Measurements from ENCODE around the gene UFC1. TPM values are rescaled to one million over a fixed set of nuclear protein-coding genes. Genes with fewer than 3 reads are reported as not detected.

Gene UFC1
- total RNA-seq, 5 donors from 2014 or later (not counting 1 experiment from before 2014, with no cell fraction given) = 82.9 to 109 (median 93.8) TPM

DNA sequence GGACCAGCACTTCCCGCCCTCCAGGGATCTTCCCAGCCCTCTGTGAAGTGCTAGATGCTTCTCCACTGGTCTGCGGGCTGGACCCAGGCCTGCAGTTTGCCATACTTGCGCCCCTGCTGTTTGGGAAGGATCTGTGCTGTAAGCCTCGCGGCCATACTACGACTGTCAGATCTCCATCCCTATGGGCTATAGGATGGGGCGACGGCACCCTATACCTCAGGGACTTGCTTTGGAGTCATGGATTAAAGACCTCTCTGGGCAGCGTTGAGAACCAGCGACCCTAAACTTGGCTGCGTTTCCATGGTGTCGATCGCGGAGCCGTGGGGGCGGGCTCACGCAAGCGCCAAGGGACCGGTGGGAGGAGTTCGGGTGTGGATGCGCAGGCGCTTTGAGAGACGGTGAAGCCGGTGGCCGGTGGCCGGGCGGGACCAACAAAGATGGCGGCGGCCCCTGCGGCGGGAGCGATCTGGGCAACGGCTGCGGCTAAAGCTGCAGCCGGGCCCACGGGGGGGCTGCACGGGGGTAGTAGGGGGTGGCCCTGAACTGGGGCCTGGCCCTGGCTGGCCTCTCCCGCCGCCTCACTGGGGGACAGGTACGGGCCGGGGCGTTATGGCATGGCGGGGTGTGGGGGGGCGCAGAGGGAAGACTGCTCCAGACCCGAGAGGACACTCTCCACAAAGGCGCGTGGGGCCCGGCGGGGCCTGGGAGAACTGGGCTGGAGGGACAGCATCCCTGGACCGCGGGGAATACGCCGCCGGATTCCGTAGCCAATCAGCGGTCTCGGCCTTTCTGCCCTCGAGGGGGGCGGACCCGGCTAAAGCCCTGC lies 5.5 kb downstream of the UFC1 start, which contains the start of gene USP21:
TSS of gene USP21 (plus strand) at position 414 of the 826 bp plus-strand sequence. CDS start 1,141 bp downstream, outside the sequence.
- H3K9me3 ChIP-seq = no peaks in the 10 kb centered on the region
- peak within 1 kb of the TSS; percentile 90 to 94 for H3K27ac Mint-ChIP-seq
- no peaks in the 10 kb centered on the region for H3K27me3 Mint-ChIP-seq
- DNase-seq (peak; percentile 77 to 95 (median 89)), ATAC-seq (replicated peaks in 1 of 4) (peak; percentile 93 to 97 (median 95))
- peaks cover 18% of the 10 kb centered on the region for H3K36me3 Mint-ChIP-seq
- no peaks in the 10 kb centered on the region for H3K9me3 Mint-ChIP-seq
- peak within 1 kb of the TSS; percentile 65 to 68 for H3K4me3 ChIP-seq (ENCODE audit: control insufficient read depth in 1 of 2, extremely low read depth in 1 of 2, low read length in 1 of 2)
- no peaks in the 10 kb centered on the region for H3K27me3 ChIP-seq (replicated peaks in 1 of 2; ENCODE audit: control insufficient read depth in 2 of 2, extremely low read depth in 1 of 2, insufficient read depth in 2 of 2, low read length in 1 of 2)
- peak within 1 kb of the TSS; percentile 74 for H3K27ac ChIP-seq (ENCODE audit: low read length)
- ChIA-PET CTCF (interaction anchor here in 1 of 2 donors (0.9 kb wide), 1 partner anchor 27 kb away, joined by 3 read pairs; the partner anchor contains the start of gene DEDD), POLR2A (no interaction called here)
- H3K4me3 Mint-ChIP-seq = peak within 1 kb of the TSS; percentile 86 to 94 (median 92)
- 2% methylated on average over 54 of the region's 60 CpGs for WGBS (ENCODE audit: insufficient coverage)
- H3K4me1 Mint-ChIP-seq = peaks cover 66 to 76% (median 70%) of the 10 kb centered on the region in 3 donors
- H3K36me3 ChIP-seq (ENCODE audit: control insufficient read depth in 2 of 2, extremely low read depth in 1 of 2, insufficient read depth in 1 of 2, low read length in 1 of 2) = peaks cover 9 to 44% of the 10 kb centered on the region in 2 donors
- H3K4me1 ChIP-seq (ENCODE audit: control insufficient read depth in 1 of 2, extremely low read depth in 1 of 2, insufficient read depth in 2 of 2, low read length in 2 of 2) = peaks cover 16 to 39% of the 10 kb centered on the region in 2 experiments

DNA sequence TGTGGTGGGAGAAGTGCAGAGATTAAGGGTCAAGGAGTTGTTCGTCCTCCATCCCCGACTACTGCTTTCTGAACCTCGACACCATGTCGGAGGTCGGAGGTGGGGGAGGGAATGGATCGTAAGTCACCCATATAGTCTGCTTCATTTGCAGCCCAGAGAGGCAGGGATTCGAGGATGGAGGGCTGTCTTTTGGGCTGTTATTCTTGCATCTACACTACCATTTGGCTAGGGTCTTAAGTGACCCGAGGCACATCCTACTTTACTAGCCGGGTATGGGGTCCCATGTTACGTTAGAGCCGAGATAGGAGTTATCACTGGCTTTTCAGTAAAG lies 6.1 kb downstream of the UFC1 start:
- H3K4me3 Mint-ChIP-seq = peak overlapping the region; percentile 86 to 94 (median 92)
- WGBS (ENCODE audit: insufficient coverage) = no CpG with 5 or more reads among the region's 11 CpGs
- DNase-seq = peak in 1 of 35 experiments; percentile 34
- Histone ChIP-seq H3K27ac (ENCODE audit: low read length) (peak overlapping the region; percentile 74), H3K4me3 (ENCODE audit: control insufficient read depth in 1 of 2, extremely low read depth in 1 of 2, low read length in 1 of 2) (peak overlapping the region; percentile 65 to 68), H3K4me1 (ENCODE audit: control insufficient read depth in 1 of 2, extremely low read depth in 1 of 2, insufficient read depth in 2 of 2, low read length in 2 of 2) (peaks cover 12 to 35% of the 10 kb centered on the region in 2 experiments), H3K9me3 (no peaks in the 10 kb centered on the region), H3K36me3 (ENCODE audit: control insufficient read depth in 2 of 2, extremely low read depth in 1 of 2, insufficient read depth in 1 of 2, low read length in 1 of 2) (peaks cover 9 to 47% of the 10 kb centered on the region in 2 donors), H3K27me3 (replicated peaks in 1 of 2; ENCODE audit: control insufficient read depth in 2 of 2, extremely low read depth in 1 of 2, insufficient read depth in 2 of 2, low read length in 1 of 2) (no peaks in the 10 kb centered on the region)
- ChIA-PET CTCF (interaction anchor here in 1 of 2 donors (0.9 kb wide), 1 partner anchor 27 kb away, joined by 3 read pairs; the partner anchor contains the start of gene DEDD), POLR2A (no interaction called here)
- peaks cover 18% of the 10 kb centered on the region for H3K36me3 Mint-ChIP-seq
- H3K27ac Mint-ChIP-seq = peak overlapping the region; percentile 69 to 75
- no peak for ATAC-seq (replicated peaks in 1 of 4)
- no peaks in the 10 kb centered on the region for H3K9me3 Mint-ChIP-seq
- H3K27me3 Mint-ChIP-seq = no peaks in the 10 kb centered on the region
- H3K4me1 Mint-ChIP-seq = peaks cover 64 to 71% (median 69%) of the 10 kb centered on the region in 3 donors

DNA sequence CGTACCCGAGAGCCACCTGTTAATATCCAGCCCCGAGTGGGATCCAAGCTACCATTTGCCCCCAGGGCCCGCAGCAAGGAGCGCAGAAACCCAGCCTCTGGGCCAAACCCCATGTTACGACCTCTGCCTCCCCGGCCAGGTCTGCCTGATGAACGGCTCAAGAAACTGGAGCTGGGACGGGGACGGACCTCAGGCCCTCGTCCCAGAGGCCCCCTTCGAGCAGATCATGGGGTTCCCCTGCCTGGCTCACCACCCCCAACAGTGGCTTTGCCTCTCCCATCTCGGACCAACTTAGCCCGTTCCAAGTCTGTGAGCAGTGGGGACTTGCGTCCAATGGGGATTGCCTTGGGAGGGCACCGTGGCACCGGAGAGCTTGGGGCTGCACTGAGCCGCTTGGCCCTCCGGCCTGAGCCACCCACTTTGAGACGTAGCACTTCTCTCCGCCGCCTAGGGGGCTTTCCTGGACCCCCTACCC lies 6.9 kb downstream of the UFC1 start:
- Mint-ChIP-seq H3K27ac (peak overlapping the region; percentile 53 to 55), H3K36me3 (peaks cover 18% of the 10 kb centered on the region), H3K4me3 (peak overlapping the region; percentile 86 to 94 (median 92)), H3K27me3 (no peaks in the 10 kb centered on the region), H3K9me3 (no peaks in the 10 kb centered on the region), H3K4me1 (peaks cover 63 to 71% (median 68%) of the 10 kb centered on the region in 3 donors)
- Histone ChIP-seq H3K27ac (ENCODE audit: low read length) (no peak overlapping the region), H3K4me3 (ENCODE audit: control insufficient read depth in 1 of 2, extremely low read depth in 1 of 2, low read length in 1 of 2) (no peak overlapping the region), H3K27me3 (replicated peaks in 1 of 2; ENCODE audit: control insufficient read depth in 2 of 2, extremely low read depth in 1 of 2, insufficient read depth in 2 of 2, low read length in 1 of 2) (no peaks in the 10 kb centered on the region), H3K4me1 (ENCODE audit: control insufficient read depth in 1 of 2, extremely low read depth in 1 of 2, insufficient read depth in 2 of 2, low read length in 2 of 2) (peaks cover 7 to 40% of the 10 kb centered on the region in 2 experiments), H3K9me3 (no peaks in the 10 kb centered on the region), H3K36me3 (ENCODE audit: control insufficient read depth in 2 of 2, extremely low read depth in 1 of 2, insufficient read depth in 1 of 2, low read length in 1 of 2) (peaks cover 9 to 47% of the 10 kb centered on the region in 2 donors)
- no peak for DNase-seq
- CTCF ChIA-PET = no interaction called here
- POLR2A ChIA-PET = interaction anchor here in 1 of 2 donors (0.6 kb wide), 1 partner anchor 521 kb away, joined by 6 read pairs; no protein-coding TSS in a partner anchor
- 97% methylated on average over 22 of the region's 22 CpGs for WGBS (ENCODE audit: insufficient coverage)
- ATAC-seq (replicated peaks in 1 of 4) = no peak

DNA sequence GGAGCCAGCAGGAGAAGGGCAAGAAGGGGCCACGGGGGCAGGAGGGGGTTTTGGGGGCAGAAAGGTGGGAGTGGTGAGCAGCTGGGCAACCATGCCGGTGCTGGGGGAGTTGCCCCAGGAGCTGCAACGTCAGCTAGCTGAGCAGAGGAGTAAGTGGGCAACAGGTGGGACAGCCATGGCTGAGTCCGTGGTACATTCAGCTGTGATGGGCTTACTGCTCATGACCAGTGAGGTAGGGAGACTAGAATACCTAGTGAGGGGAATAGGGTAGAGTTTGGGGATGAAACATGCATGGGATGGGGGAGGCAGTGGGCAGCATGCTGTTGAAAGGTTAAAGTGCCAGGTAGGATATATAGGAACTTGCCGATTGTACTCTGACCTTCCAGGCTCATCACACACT lies 7.9 kb downstream of the UFC1 start:
- Mint-ChIP-seq H3K27ac (peak overlapping the region; percentile 1 to 53), H3K4me3 (peak overlapping the region in 2 of 3 donors; percentile 25 to 94), H3K36me3 (peaks cover 18% of the 10 kb centered on the region), H3K4me1 (peaks cover 69 to 74% (median 69%) of the 10 kb centered on the region in 3 donors), H3K9me3 (no peaks in the 10 kb centered on the region), H3K27me3 (no peaks in the 10 kb centered on the region)
- CTCF ChIA-PET = no interaction called here
- POLR2A ChIA-PET = interaction anchor here (0.6 to 1.0 kb wide), 3 partner anchors 8 to 522 kb away, joined by 3 to 6 read pairs (median 3); no protein-coding TSS in a partner anchor
- peaks cover 8 to 47% of the 10 kb centered on the region in 2 experiments for H3K4me1 ChIP-seq (ENCODE audit: control insufficient read depth in 1 of 2, extremely low read depth in 1 of 2, insufficient read depth in 2 of 2, low read length in 2 of 2)
- H3K9me3 ChIP-seq = no peaks in the 10 kb centered on the region
- WGBS (ENCODE audit: insufficient coverage) = 91% methylated on average over 4 of the region's 5 CpGs
- H3K4me3 ChIP-seq (ENCODE audit: control insufficient read depth in 1 of 2, extremely low read depth in 1 of 2, low read length in 1 of 2) = no peak overlapping the region
- no peak for DNase-seq
- ATAC-seq (replicated peaks in 1 of 4) = no peak
- no peak overlapping the region for H3K27ac ChIP-seq (ENCODE audit: low read length)
- H3K36me3 ChIP-seq (ENCODE audit: control insufficient read depth in 2 of 2, extremely low read depth in 1 of 2, insufficient read depth in 1 of 2, low read length in 1 of 2) = peaks cover 9 to 47% of the 10 kb centered on the region in 2 donors
- no peaks in the 10 kb centered on the region for H3K27me3 ChIP-seq (replicated peaks in 1 of 2; ENCODE audit: control insufficient read depth in 2 of 2, extremely low read depth in 1 of 2, insufficient read depth in 2 of 2, low read length in 1 of 2)

DNA sequence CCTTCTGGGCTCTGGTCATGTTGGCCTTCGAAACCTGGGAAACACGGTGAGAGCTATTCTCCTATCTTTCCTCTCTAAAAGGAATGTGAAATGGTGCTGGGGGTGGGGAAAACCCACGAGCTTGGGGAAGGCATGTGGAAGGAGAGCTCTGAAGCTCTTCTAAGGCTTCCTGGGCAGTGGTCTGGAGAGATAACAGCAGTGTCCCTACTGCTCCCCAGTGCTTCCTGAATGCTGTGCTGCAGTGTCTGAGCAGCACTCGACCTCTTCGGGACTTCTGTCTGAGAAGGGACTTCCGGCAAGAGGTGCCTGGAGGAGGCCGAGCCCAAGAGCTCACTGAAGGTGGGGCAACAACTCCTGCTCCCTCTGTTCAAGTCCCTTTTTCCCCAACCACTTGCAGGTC lies 8.3 kb downstream of the UFC1 start:
- Mint-ChIP-seq H3K27ac (peak overlapping the region; percentile 1 to 53), H3K9me3 (no peaks in the 10 kb centered on the region), H3K4me1 (peaks cover 69 to 75% (median 72%) of the 10 kb centered on the region in 3 donors), H3K27me3 (no peaks in the 10 kb centered on the region), H3K36me3 (peaks cover 15% of the 10 kb centered on the region), H3K4me3 (peak overlapping the region in 2 of 3 donors; percentile 25 to 94)
- no peak for ATAC-seq (replicated peaks in 1 of 4)
- DNase-seq = no peak
- ChIA-PET CTCF (no interaction called here), POLR2A (interaction anchor here (0.6 to 1.0 kb wide), 3 partner anchors 9 to 44 kb away, joined by 3 to 5 read pairs (median 3); partner anchors contain the start of genes NIT1 (in 1 of the 2) and PFDN2 (in 1 of the 2))
- Histone ChIP-seq H3K36me3 (ENCODE audit: control insufficient read depth in 2 of 2, extremely low read depth in 1 of 2, insufficient read depth in 1 of 2, low read length in 1 of 2) (peaks cover 8 to 45% of the 10 kb centered on the region in 2 donors), H3K4me3 (ENCODE audit: control insufficient read depth in 1 of 2, extremely low read depth in 1 of 2, low read length in 1 of 2) (no peak overlapping the region), H3K9me3 (no peaks in the 10 kb centered on the region), H3K27me3 (replicated peaks in 1 of 2; ENCODE audit: control insufficient read depth in 2 of 2, extremely low read depth in 1 of 2, insufficient read depth in 2 of 2, low read length in 1 of 2) (no peaks in the 10 kb centered on the region), H3K27ac (ENCODE audit: low read length) (no peak overlapping the region), H3K4me1 (ENCODE audit: control insufficient read depth in 1 of 2, extremely low read depth in 1 of 2, insufficient read depth in 2 of 2, low read length in 2 of 2) (peaks cover 11 to 51% of the 10 kb centered on the region in 2 experiments)
- WGBS (ENCODE audit: insufficient coverage) = 96% methylated on average over 4 of the region's 7 CpGs

DNA sequence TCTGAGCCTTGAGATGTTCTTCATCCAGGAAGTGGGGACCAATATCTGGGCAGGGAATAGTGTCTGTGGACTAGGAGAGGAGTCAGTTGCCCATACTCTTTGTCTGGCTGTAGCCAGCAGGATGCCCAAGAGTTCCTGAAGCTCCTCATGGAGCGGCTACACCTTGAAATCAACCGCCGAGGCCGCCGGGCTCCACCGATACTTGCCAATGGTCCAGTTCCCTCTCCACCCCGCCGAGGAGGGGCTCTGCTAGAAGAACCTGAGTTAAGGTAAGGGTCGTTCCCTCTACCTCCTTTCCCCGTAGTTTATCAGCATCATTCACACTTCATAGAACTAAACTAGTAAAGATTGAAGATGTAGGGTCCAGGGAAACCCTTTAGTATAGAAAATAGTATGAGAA lies 9.0 kb downstream of the UFC1 start:
- Mint-ChIP-seq H3K9me3 (no peaks in the 10 kb centered on the region), H3K27me3 (no peaks in the 10 kb centered on the region), H3K27ac (peak overlapping the region in 1 of 2 donors; percentile 7), H3K4me1 (peaks cover 70 to 78% (median 77%) of the 10 kb centered on the region in 3 donors), H3K4me3 (peak overlapping the region in 1 of 3 donors; percentile 94), H3K36me3 (peaks cover 8% of the 10 kb centered on the region)
- ATAC-seq (replicated peaks in 1 of 4) (no peak), DNase-seq (no peak)
- no peak overlapping the region for H3K4me3 ChIP-seq (ENCODE audit: control insufficient read depth in 1 of 2, extremely low read depth in 1 of 2, low read length in 1 of 2)
- H3K9me3 ChIP-seq = no peaks in the 10 kb centered on the region
- H3K36me3 ChIP-seq (ENCODE audit: control insufficient read depth in 2 of 2, extremely low read depth in 1 of 2, insufficient read depth in 1 of 2, low read length in 1 of 2) = peaks cover 6 to 38% of the 10 kb centered on the region in 2 donors
- ChIA-PET POLR2A (interaction anchor here in 1 of 2 donors (0.6 kb wide), 1 partner anchor 45 kb away, joined by 5 read pairs; the partner anchor contains the start of genes NIT1 and PFDN2), CTCF (no interaction called here)
- WGBS (ENCODE audit: insufficient coverage) = 100% methylated on average over 6 of the region's 10 CpGs
- no peak overlapping the region for H3K27ac ChIP-seq (ENCODE audit: low read length)
- no peaks in the 10 kb centered on the region for H3K27me3 ChIP-seq (replicated peaks in 1 of 2; ENCODE audit: control insufficient read depth in 2 of 2, extremely low read depth in 1 of 2, insufficient read depth in 2 of 2, low read length in 1 of 2)
- H3K4me1 ChIP-seq (ENCODE audit: control insufficient read depth in 1 of 2, extremely low read depth in 1 of 2, insufficient read depth in 2 of 2, low read length in 2 of 2) = peaks cover 14 to 58% of the 10 kb centered on the region in 2 experiments

Data from T-cell (primary cell).